ENCODE measurements around the gene C19orf38.
"Not testable (repeated sequence)": the region's sequence is repeated elsewhere in the genome, so short reads cannot be mapped to it uniquely, and the experiment has no call there.

DNA sequence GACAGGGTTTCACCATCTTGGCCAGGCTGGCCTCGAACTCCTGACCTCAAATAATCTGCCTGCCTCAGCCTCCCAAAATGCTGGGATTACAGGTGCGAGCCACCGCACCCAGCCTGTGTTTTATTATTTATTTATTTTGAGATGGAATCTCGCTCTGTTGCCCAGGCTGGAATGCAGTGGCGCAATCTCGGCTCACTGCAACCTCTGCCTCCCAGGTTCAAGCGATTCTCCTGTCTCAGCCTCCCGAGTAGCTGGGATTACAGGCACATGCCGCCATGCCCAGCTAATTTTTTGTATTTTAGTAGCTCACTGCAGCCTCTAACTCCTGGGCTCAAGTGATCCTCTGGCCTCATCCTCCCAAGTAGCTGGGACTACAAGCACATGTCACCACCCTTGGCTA lies 29.4 kb downstream of the C19orf38 start:
- TF ChIP-seq, protein P1, sequence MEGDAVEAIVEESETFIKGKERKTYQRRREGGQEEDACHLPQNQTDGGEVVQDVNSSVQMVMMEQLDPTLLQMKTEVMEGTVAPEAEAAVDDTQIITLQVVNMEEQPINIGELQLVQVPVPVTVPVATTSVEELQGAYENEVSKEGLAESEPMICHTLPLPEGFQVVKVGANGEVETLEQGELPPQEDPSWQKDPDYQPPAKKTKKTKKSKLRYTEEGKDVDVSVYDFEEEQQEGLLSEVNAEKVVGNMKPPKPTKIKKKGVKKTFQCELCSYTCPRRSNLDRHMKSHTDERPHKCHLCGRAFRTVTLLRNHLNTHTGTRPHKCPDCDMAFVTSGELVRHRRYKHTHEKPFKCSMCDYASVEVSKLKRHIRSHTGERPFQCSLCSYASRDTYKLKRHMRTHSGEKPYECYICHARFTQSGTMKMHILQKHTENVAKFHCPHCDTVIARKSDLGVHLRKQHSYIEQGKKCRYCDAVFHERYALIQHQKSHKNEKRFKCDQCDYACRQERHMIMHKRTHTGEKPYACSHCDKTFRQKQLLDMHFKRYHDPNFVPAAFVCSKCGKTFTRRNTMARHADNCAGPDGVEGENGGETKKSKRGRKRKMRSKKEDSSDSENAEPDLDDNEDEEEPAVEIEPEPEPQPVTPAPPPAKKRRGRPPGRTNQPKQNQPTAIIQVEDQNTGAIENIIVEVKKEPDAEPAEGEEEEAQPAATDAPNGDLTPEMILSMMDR (IDR thresholded peaks at IDR 0.05), result not testable (repeated sequence)
- TF ChIP-seq ZFX (IDR thresholded peaks at IDR 0.05; ENCODE audit: borderline replicate concordance), result not testable (repeated sequence)
